Measurements from ENCODE around the gene THRAP3. TPM values are rescaled to one million over a fixed set of nuclear protein-coding genes. Genes with fewer than 3 reads are reported as not detected.

The THRAP3 gene
- total and polyA plus RNA-seq, 8 donors: 22.2 to 97.9 (median 33.6) TPM

DNA sequence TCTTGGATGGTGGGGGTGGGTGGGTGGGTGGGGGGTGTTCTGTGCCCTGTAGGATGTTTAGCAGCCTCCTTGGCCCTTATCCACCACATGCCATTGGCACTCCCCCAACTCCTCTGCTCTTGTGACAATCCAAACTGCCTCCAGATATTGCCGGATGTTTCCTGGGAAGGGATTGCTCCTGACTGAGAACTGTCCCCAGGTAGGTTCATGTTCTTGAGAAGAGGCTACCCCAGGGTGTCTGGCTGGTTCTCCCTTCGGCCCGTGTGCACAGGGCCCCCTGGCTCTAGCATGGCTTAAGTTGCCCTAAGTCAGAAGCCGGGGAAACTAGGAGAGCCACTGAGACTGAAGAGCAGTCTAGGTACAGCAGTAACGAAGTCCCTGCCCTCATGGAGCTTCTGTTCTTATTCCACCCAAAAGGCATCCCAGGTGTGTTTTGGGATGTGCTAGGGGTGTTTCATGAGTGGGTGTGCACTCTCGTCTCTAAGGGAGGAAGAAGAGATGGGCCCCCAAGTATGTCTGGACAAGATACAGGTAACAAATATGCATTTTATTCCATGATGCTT lies 19.8 kb upstream of the THRAP3 start:
- H3K4me1 ChIP-seq: peaks cover 35 to 74% (median 61%) of the 10 kb centered on the region in 4 donors
- no peaks in the 10 kb centered on the region for H3K9me3 ChIP-seq
- 71 to 77% (median 72%) methylated on average over 6 of the region's 6 CpGs for WGBS, 5 donors
- H3K27ac ChIP-seq: peak overlapping the region in 4 of 5 donors; percentile 73 to 82 (median 78)
- H3K36me3 ChIP-seq: no peaks in the 10 kb centered on the region
- peak; percentile 51 to 53 for DNase-seq
- TF ChIP-seq POLR2AphosphoS5 (IDR thresholded peaks at IDR 0.05): no peak
- no peak for TF ChIP-seq POLR2A (IDR thresholded peaks at IDR 0.05)
- no peak for TF ChIP-seq EP300 (IDR thresholded peaks at IDR 0.05)
- no peak for TF ChIP-seq CTCF (IDR thresholded peaks at IDR 0.05)
- intact Hi-C loops (cut with DNase I; ENCODE audit: low total_unique reads): no loop called here
- no peak overlapping the region for H3K4me3 ChIP-seq
- H3K27me3 ChIP-seq: no peaks in the 10 kb centered on the region

GRCh38 chr1:36206323-36206858 lies 17.9 kb upstream of the THRAP3 start:
- no peak for DNase-seq
- peaks cover 26 to 55% (median 48%) of the 10 kb centered on the region in 4 donors for H3K4me1 ChIP-seq
- no peaks in the 10 kb centered on the region for H3K27me3 ChIP-seq
- H3K9me3 ChIP-seq: no peaks in the 10 kb centered on the region
- H3K27ac ChIP-seq: peak overlapping the region in 1 of 5 donors; percentile 55
- 89 to 96% (median 94%) methylated on average over 3 of the region's 3 CpGs for WGBS, 5 donors
- intact Hi-C loops (cut with DNase I; ENCODE audit: low total_unique reads): no loop called here
- H3K36me3 ChIP-seq: no peaks in the 10 kb centered on the region
- TF ChIP-seq EP300 (IDR thresholded peaks at IDR 0.05) (no peak), CTCF (IDR thresholded peaks at IDR 0.05) (no peak), POLR2AphosphoS5 (IDR thresholded peaks at IDR 0.05) (no peak), POLR2A (IDR thresholded peaks at IDR 0.05) (no peak)
- H3K4me3 ChIP-seq: no peak overlapping the region

- peaks cover 26 to 55% (median 48%) of the 10 kb centered on the region in 4 donors for H3K4me1 ChIP-seq
- H3K4me3 ChIP-seq: peak overlapping the region in 1 of 4 donors; percentile 7
- H3K27me3 ChIP-seq: no peaks in the 10 kb centered on the region
- H3K27ac ChIP-seq: peak overlapping the region in 4 of 5 donors; percentile 21 to 60 (median 56)
- no peaks in the 10 kb centered on the region for H3K9me3 ChIP-seq
- intact Hi-C loops (cut with DNase I; ENCODE audit: low total_unique reads): no loop called here
- TF ChIP-seq POLR2AphosphoS5 (IDR thresholded peaks at IDR 0.05) (peak in 2 of 3 donors; percentile 10 to 42), POLR2A (IDR thresholded peaks at IDR 0.05) (no peak)
- WGBS, 5 donors: 23 to 48% (median 27%) methylated on average over 6 of the region's 6 CpGs
- no peaks in the 10 kb centered on the region for H3K36me3 ChIP-seq
- peak; percentile 64 to 83 for DNase-seq
Observed at GRCh38 chr1:36207339-36207738, 16.9 kb upstream of the THRAP3 start.

DNA sequence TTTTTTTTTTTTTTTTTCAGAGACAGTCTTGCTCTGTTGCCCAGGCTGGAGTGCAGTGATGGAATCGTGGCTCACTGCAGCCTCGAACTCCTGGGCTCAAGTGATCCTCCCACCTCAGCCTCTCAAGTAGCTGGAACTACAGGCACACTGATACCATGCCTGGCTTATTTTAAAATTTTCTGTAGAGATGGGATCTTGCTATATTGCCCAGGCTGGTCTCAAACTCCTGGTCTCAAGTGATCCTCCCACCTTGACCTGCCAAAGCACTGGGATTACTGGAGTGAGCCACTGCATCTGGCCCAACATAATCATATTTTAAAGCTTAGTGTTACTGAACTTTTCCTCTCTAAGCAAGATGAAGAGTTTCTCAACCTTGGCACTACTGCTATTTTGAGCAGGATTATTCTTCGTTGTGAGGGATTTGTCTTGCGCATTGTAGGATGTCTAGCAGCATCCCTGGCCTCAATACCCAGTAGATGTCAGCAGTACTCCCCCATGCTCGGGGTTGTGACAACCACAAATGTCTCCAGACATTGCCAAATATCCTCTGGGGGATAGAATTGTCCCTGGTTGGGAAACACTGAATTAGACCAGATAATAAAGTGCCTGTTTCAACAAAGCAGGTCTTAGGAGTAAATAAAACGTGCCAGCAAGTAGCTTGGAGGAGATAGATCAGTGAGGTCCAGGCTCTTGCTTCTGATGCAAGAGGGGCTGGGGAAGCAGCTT lies 15.1 kb upstream of the THRAP3 start:
- intact Hi-C loops (cut with DNase I; ENCODE audit: low total_unique reads): no loop called here
- no peak overlapping the region for H3K4me3 ChIP-seq
- H3K4me1 ChIP-seq: peaks cover 22 to 47% (median 35%) of the 10 kb centered on the region in 4 donors
- no peaks in the 10 kb centered on the region for H3K36me3 ChIP-seq
- H3K27ac ChIP-seq: peak overlapping the region in 1 of 5 donors; percentile 5
- H3K9me3 ChIP-seq: no peaks in the 10 kb centered on the region
- no peak for DNase-seq
- WGBS, 5 donors: 72 to 82% (median 76%) methylated on average over 6 of the region's 6 CpGs
- TF ChIP-seq POLR2A (IDR thresholded peaks at IDR 0.05): no peak
- TF ChIP-seq POLR2AphosphoS5 (IDR thresholded peaks at IDR 0.05): no peak
- no peak for TF ChIP-seq CTCF (IDR thresholded peaks at IDR 0.05)
- no peak for TF ChIP-seq EP300 (IDR thresholded peaks at IDR 0.05)
- no peaks in the 10 kb centered on the region for H3K27me3 ChIP-seq
